K562 (cell line): ENCODE measurements around the gene WDR90.

Experiments used
- GABPB1 ChIP-seq: sonication (generic); formaldehyde crosslinking; IDR thresholded peaks from 2 replicates; pipeline ENCODE4 v1.8.0; 2022; ENCODE audit warnings: mild to moderate bottlenecking, missing genetic modification reagents
- HNRNPLL ChIP-seq: fragments of 200-400 bp; formaldehyde crosslinking; IDR thresholded peaks from 2 replicates; pipeline ENCODE4 v1.6.1; 2017; ENCODE audit warnings: low read length, low read depth, mild to moderate bottlenecking; ENCODE audit not compliant: poor library complexity, severe bottlenecking
- MTA3 ChIP-seq: fragments of 450-650 bp; formaldehyde crosslinking; IDR thresholded peaks from 2 replicates; pipeline ENCODE4 v1.6.1; 2017; ENCODE audit warnings: mild to moderate bottlenecking, borderline replicate concordance
- YY1 ChIP-seq, 3 experiments: IDR thresholded peaks; 2 replicates each; pipeline ENCODE4 v1.6.1; 2011; ENCODE audit warnings: low read length in 2 of 3, mild to moderate bottlenecking in 2 of 3, moderate library complexity in 2 of 3, borderline replicate concordance in 1 of 3, control low read depth in 1 of 3, low read depth in 1 of 3; ENCODE audit not compliant: insufficient read depth in 3 of 3, insufficient replicate concordance in 2 of 3, control insufficient read depth in 1 of 3, insufficient read length in 1 of 3; ENCODE audit errors: extremely low read depth in 1 of 3
- TF ChIP-seq, protein P1 (sequence below), 3 experiments: IDR thresholded peaks in 2 of 3; conservative IDR thresholded peaks in 1 of 3; 2 replicates each; pipeline ENCODE4 v1.5.1; 2011 to 2012; ENCODE audit warnings: low read length in 3 of 3, mild to moderate bottlenecking in 3 of 3, control low read depth in 2 of 3, improper control_type of control experiment in 1 of 3, inconsistent platforms in 1 of 3, low read depth in 1 of 3, mixed read lengths in 1 of 3, moderate library complexity in 1 of 3; ENCODE audit not compliant: insufficient read depth in 2 of 3
- TF ChIP-seq, protein P2 (sequence below): sonication (generic); formaldehyde crosslinking; IDR thresholded peaks from 2 replicates; pipeline ENCODE4 v1.9.0; 2022; ENCODE audit warnings: mild to moderate bottlenecking, missing genetic modification reagents
- TF ChIP-seq, protein P3 (sequence below): sonication (generic); formaldehyde crosslinking; IDR thresholded peaks from 2 replicates; pipeline ENCODE4 v1.8.1; 2023; ENCODE audit warnings: mild to moderate bottlenecking, missing genetic modification reagents

DNA sequence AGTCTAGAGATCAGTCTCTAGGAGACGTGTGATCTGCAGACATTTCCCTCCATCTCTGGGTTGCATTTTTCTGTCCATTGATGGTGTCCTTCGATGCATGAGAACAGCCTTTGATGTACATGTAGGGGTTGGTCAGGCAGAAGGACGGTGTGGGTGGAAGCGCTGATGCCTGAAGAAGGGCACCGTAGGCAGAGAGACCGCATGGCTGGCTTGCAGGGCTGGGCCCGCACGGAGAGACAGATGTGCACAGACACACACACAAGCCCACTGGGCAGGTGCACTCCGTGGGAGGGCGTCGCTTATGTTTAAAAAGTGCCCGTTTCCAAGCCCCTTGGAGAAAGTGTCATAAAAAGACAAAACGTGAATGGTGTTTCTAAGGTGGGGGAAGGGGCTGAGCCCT lies 34.0 kb upstream of the WDR90 start:
- TF ChIP-seq, protein P1, sequence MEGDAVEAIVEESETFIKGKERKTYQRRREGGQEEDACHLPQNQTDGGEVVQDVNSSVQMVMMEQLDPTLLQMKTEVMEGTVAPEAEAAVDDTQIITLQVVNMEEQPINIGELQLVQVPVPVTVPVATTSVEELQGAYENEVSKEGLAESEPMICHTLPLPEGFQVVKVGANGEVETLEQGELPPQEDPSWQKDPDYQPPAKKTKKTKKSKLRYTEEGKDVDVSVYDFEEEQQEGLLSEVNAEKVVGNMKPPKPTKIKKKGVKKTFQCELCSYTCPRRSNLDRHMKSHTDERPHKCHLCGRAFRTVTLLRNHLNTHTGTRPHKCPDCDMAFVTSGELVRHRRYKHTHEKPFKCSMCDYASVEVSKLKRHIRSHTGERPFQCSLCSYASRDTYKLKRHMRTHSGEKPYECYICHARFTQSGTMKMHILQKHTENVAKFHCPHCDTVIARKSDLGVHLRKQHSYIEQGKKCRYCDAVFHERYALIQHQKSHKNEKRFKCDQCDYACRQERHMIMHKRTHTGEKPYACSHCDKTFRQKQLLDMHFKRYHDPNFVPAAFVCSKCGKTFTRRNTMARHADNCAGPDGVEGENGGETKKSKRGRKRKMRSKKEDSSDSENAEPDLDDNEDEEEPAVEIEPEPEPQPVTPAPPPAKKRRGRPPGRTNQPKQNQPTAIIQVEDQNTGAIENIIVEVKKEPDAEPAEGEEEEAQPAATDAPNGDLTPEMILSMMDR (IDR thresholded peaks at IDR 0.05 in 2 of 3, conservative IDR thresholded peaks at IDR 0.05 in 1 of 3; ENCODE audit: insufficient read depth in 2 of 3, low read depth in 1 of 3, low read length in 3 of 3) = no peak
- TF ChIP-seq YY1 (IDR thresholded peaks at IDR 0.05; ENCODE audit: borderline replicate concordance in 1 of 3, control insufficient read depth in 1 of 3, extremely low read depth in 1 of 3, insufficient read depth in 3 of 3, insufficient read length in 1 of 3, insufficient replicate concordance in 2 of 3, low read depth in 1 of 3, low read length in 2 of 3) (no peak), MTA3 (no peak), HNRNPLL (no peak), GABPB1 (CRISPR knock-in tag) (no peak)
- TF ChIP-seq, protein P2, sequence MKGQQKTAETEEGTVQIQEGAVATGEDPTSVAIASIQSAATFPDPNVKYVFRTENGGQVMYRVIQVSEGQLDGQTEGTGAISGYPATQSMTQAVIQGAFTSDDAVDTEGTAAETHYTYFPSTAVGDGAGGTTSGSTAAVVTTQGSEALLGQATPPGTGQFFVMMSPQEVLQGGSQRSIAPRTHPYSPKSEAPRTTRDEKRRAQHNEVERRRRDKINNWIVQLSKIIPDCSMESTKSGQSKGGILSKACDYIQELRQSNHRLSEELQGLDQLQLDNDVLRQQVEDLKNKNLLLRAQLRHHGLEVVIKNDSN (CRISPR knock-in tag) = no peak
- TF ChIP-seq, protein P3, sequence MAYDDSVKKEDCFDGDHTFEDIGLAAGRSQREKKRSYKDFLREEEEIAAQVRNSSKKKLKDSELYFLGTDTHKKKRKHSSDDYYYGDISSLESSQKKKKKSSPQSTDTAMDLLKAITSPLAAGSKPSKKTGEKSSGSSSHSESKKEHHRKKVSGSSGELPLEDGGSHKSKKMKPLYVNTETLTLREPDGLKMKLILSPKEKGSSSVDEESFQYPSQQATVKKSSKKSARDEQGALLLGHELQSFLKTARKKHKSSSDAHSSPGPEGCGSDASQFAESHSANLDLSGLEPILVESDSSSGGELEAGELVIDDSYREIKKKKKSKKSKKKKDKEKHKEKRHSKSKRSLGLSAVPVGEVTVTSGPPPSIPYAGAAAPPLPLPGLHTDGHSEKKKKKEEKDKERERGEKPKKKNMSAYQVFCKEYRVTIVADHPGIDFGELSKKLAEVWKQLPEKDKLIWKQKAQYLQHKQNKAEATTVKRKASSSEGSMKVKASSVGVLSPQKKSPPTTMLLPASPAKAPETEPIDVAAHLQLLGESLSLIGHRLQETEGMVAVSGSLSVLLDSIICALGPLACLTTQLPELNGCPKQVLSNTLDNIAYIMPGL (CRISPR knock-in tag) = no peak
